ENCODE measurements around the gene PDE2A.

Gene PDE2A

GRCh38 chr11:72633068-72633467 is 41.2 kb downstream of the PDE2A start:
- ATAC-seq: no peak
- no peak for TF ChIP-seq CSRNP3 (CRISPR knock-in tag; IDR thresholded peaks at IDR 0.05)
- TF ChIP-seq RARB (CRISPR knock-in tag; IDR thresholded peaks at IDR 0.05): no peak
- TF ChIP-seq TSHZ2 (CRISPR knock-in tag; IDR thresholded peaks at IDR 0.05): no peak
- TF ChIP-seq GLIS3 (CRISPR knock-in tag; IDR thresholded peaks at IDR 0.05): no peak
- no peak for TF ChIP-seq ZNF8 (CRISPR knock-in tag; IDR thresholded peaks at IDR 0.05)
- TF ChIP-seq, protein P1, sequence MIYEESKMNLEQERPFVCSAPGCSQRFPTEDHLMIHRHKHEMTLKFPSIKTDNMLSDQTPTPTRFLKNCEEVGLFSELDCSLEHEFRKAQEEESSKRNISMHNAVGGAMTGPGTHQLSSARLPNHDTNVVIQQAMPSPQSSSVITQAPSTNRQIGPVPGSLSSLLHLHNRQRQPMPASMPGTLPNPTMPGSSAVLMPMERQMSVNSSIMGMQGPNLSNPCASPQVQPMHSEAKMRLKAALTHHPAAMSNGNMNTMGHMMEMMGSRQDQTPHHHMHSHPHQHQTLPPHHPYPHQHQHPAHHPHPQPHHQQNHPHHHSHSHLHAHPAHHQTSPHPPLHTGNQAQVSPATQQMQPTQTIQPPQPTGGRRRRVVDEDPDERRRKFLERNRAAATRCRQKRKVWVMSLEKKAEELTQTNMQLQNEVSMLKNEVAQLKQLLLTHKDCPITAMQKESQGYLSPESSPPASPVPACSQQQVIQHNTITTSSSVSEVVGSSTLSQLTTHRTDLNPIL (CRISPR knock-in tag; IDR thresholded peaks at IDR 0.05; ENCODE audit: low read depth): no peak
- TF ChIP-seq OSR1 (CRISPR knock-in tag; IDR thresholded peaks at IDR 0.05): no peak
- no peak for TF ChIP-seq ZFP30 (CRISPR knock-in tag; IDR thresholded peaks at IDR 0.05)
- TF ChIP-seq, protein P2, sequence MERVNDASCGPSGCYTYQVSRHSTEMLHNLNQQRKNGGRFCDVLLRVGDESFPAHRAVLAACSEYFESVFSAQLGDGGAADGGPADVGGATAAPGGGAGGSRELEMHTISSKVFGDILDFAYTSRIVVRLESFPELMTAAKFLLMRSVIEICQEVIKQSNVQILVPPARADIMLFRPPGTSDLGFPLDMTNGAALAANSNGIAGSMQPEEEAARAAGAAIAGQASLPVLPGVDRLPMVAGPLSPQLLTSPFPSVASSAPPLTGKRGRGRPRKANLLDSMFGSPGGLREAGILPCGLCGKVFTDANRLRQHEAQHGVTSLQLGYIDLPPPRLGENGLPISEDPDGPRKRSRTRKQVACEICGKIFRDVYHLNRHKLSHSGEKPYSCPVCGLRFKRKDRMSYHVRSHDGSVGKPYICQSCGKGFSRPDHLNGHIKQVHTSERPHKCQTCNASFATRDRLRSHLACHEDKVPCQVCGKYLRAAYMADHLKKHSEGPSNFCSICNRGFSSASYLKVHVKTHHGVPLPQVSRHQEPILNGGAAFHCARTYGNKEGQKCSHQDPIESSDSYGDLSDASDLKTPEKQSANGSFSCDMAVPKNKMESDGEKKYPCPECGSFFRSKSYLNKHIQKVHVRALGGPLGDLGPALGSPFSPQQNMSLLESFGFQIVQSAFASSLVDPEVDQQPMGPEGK (CRISPR knock-in tag; IDR thresholded peaks at IDR 0.05; ENCODE audit: borderline replicate concordance): no peak
- TF ChIP-seq BACH2 (CRISPR knock-in tag; IDR thresholded peaks at IDR 0.05; ENCODE audit: borderline replicate concordance): no peak
- TF ChIP-seq ZNF70 (CRISPR knock-in tag; IDR thresholded peaks at IDR 0.05): no peak
- TF ChIP-seq ESRRG (CRISPR knock-in tag; IDR thresholded peaks at IDR 0.05): no peak
- TF ChIP-seq PPARA (CRISPR knock-in tag; IDR thresholded peaks at IDR 0.05; ENCODE audit: borderline replicate concordance): no peak

GRCh38 chr11:72631806-72632731 is 42.2 kb downstream of the PDE2A start:
- no peak for TF ChIP-seq PPARA (CRISPR knock-in tag; IDR thresholded peaks at IDR 0.05; ENCODE audit: borderline replicate concordance)
- no peak for TF ChIP-seq ARNTL (CRISPR knock-in tag; IDR thresholded peaks at IDR 0.05; ENCODE audit: borderline replicate concordance, low read depth)
- TF ChIP-seq ZFP30 (CRISPR knock-in tag; IDR thresholded peaks at IDR 0.05): no peak
- no peak for TF ChIP-seq SNAI2 (CRISPR knock-in tag; IDR thresholded peaks at IDR 0.05)
- no peak for TF ChIP-seq ISL1 (CRISPR knock-in tag; IDR thresholded peaks at IDR 0.05)
- no peak for TF ChIP-seq ZFP3 (CRISPR knock-in tag; IDR thresholded peaks at IDR 0.05)
- TF ChIP-seq TCF4 (CRISPR knock-in tag; IDR thresholded peaks at IDR 0.05; ENCODE audit: borderline replicate concordance): no peak
- TF ChIP-seq TSHZ2 (CRISPR knock-in tag; IDR thresholded peaks at IDR 0.05): no peak
- no peak for TF ChIP-seq ZNF70 (CRISPR knock-in tag; IDR thresholded peaks at IDR 0.05)
- TF ChIP-seq, protein P2 (CRISPR knock-in tag; IDR thresholded peaks at IDR 0.05; ENCODE audit: borderline replicate concordance): no peak
- no peak for TF ChIP-seq OSR1 (CRISPR knock-in tag; IDR thresholded peaks at IDR 0.05)
- no peak; the same call in 2 of the 3 replicates for ATAC-seq

All from SK-N-SH treated with all-trans-retinoic acid at 6 μM for 48 hours (cell line).